ENCODE results near the gene RELT. TPM values are rescaled to one million over a fixed set of nuclear protein-coding genes. Genes with fewer than 3 reads are reported as not detected.

Gene RELT
- total and polyA plus RNA-seq, 9 of the 15 experiments (the other 6 are each of a cell fraction or from before 2014, with no cell fraction given) = 1.1 to 20.2 (median 7.4) TPM

DNA sequence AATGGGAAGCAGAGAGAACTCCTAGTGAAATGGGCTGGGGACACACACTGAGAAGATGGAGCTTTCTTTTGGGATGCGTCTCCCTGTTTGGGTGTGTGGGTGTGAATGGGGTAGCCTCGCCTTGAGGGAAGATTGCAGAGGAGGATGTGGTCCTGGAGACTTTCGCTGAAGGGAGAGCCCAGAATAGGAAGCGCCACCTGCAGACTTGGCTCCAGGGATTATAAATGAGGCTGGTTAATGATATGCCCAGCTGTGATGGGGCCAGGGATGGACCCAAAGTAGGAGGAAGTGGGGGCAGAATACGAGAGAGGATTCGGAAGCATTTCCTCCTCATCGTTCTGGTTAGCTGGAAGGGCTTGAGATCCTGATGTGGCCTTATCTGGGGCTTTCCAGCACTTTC, 13.7 kb downstream of the RELT start:
- intact Hi-C loops (cut with micrococcal nuclease) = no loop called here
- peaks cover 6% of the 10 kb centered on the region for H3K9me1 ChIP-seq (ENCODE audit: control insufficient read depth, insufficient read depth, low read length)
- peaks cover 30% of the 10 kb centered on the region for H4K20me1 ChIP-seq (replicated peaks; ENCODE audit: control insufficient read depth, insufficient read depth, low read length)
- peaks cover 19 to 71% of the 10 kb centered on the region in 2 experiments for H3K4me1 ChIP-seq (replicated peaks in 1 of 2; ENCODE audit: control insufficient read depth in 2 of 2, insufficient read depth in 2 of 2, low read length in 2 of 2)
- BruUV-seq (replicated peaks) = no TSS peak
- TF ChIP-seq HSF4 (CRISPR knock-in tag; IDR thresholded peaks at IDR 0.05; ENCODE audit: borderline replicate concordance) (no peak), STAT5A (IDR thresholded peaks at IDR 0.05; ENCODE audit: borderline replicate concordance, low read length) (no peak), CBX3 (IDR thresholded peaks at IDR 0.05; ENCODE audit: borderline replicate concordance in 1 of 2, low read length in 2 of 2) (no peak), POLR2AphosphoS2 (IDR thresholded peaks at IDR 0.05; ENCODE audit: low read length) (no peak), NFE2 (IDR thresholded peaks at IDR 0.05; ENCODE audit: low read depth) (no peak), PYGO2 (tag; IDR thresholded peaks at IDR 0.05) (no peak), ZBTB1 (CRISPR knock-in tag; IDR thresholded peaks at IDR 0.05; ENCODE audit: borderline replicate concordance, low read depth) (no peak), KDM2B (CRISPR knock-in tag; IDR thresholded peaks at IDR 0.05) (no peak), FIP1L1 (IDR thresholded peaks at IDR 0.05; ENCODE audit: low read depth, low read length, poor library complexity, severe bottlenecking) (no peak), MECOM (CRISPR knock-in tag; IDR thresholded peaks at IDR 0.05) (no peak), BMI1 (IDR thresholded peaks at IDR 0.05; ENCODE audit: low read length) (no peak), ZNF384 (IDR thresholded peaks at IDR 0.05; ENCODE audit: low read depth, low read length) (no peak), HCFC1 (IDR thresholded peaks at IDR 0.05; ENCODE audit: low read depth, low read length) (no peak), NUFIP1 (IDR thresholded peaks at IDR 0.05; ENCODE audit: partially characterized antibody) (no peak), ZSCAN32 (CRISPR knock-in tag; IDR thresholded peaks at IDR 0.05) (no peak)
- TF ChIP-seq, protein P1, sequence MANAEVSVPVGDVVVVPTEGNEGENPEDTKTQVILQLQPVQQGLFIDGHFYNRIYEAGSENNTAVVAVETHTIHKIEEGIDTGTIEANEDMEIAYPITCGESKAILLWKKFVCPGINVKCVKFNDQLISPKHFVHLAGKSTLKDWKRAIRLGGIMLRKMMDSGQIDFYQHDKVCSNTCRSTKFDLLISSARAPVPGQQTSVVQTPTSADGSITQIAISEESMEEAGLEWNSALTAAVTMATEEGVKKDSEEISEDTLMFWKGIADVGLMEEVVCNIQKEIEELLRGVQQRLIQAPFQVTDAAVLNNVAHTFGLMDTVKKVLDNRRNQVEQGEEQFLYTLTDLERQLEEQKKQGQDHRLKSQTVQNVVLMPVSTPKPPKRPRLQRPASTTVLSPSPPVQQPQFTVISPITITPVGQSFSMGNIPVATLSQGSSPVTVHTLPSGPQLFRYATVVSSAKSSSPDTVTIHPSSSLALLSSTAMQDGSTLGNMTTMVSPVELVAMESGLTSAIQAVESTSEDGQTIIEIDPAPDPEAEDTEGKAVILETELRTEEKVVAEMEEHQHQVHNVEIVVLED (CRISPR knock-in tag; IDR thresholded peaks at IDR 0.05) = no peak
- TF ChIP-seq, protein P2, sequence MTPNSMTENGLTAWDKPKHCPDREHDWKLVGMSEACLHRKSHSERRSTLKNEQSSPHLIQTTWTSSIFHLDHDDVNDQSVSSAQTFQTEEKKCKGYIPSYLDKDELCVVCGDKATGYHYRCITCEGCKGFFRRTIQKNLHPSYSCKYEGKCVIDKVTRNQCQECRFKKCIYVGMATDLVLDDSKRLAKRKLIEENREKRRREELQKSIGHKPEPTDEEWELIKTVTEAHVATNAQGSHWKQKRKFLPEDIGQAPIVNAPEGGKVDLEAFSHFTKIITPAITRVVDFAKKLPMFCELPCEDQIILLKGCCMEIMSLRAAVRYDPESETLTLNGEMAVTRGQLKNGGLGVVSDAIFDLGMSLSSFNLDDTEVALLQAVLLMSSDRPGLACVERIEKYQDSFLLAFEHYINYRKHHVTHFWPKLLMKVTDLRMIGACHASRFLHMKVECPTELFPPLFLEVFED (CRISPR knock-in tag; conservative IDR thresholded peaks at IDR 0.05) = no peak
- no peaks in the 10 kb centered on the region for H3K9me3 ChIP-seq (replicated peaks; ENCODE audit: control insufficient read depth, insufficient read depth, low read depth, low read length)
- H3K9ac ChIP-seq (ENCODE audit: insufficient read depth in 1 of 2, low read depth in 2 of 2, low read length in 2 of 2) = no peak overlapping the region
- no peak for FAIRE-seq
- DNase-seq (ENCODE audit: extremely low read depth in 1 of 4, low spot score in 3 of 4) = no peak
- no peak overlapping the region for H3K4me3 ChIP-seq
- H2AFZ ChIP-seq (ENCODE audit: low read depth, low read length) = no peak overlapping the region
- ATAC-seq = no peak
- no peak overlapping the region for H3K27ac ChIP-seq (ENCODE audit: extremely low read depth, low read depth, low read length)
- peaks cover 36% of the 10 kb centered on the region for H3K79me2 ChIP-seq (ENCODE audit: control insufficient read depth, insufficient read depth, low read length)
- H3K27me3 ChIP-seq (ENCODE audit: control insufficient read depth in 2 of 2, insufficient read depth in 2 of 2, low read length in 2 of 2) = no peaks in the 10 kb centered on the region
- ChIA-PET POLR2A (interaction anchor here (1.2 kb wide), 1 partner anchor 10 kb away, joined by 4 read pairs; no protein-coding TSS in a partner anchor), CTCF (ENCODE audit: low intra/inter-chr PET ratio) (interaction anchor here (1.5 kb wide), 1 partner anchor 39 kb away, joined by 3 read pairs; no protein-coding TSS in a partner anchor)
- in situ Hi-C loops (cut with MboI) = loop anchor here (5.0 kb wide), 2 partner anchors 38 to 83 kb away; partner anchors contain the start of gene ARHGEF17
- 82% methylated on average over 7 of the region's 7 CpGs for WGBS (ENCODE audit: insufficient coverage, low coverage, missing lambda C conversion rate)
- no peak overlapping the region for H3K4me2 ChIP-seq (ENCODE audit: insufficient read depth, low read length)
- peaks cover 61% of the 10 kb centered on the region; the same call in 2 of the 3 replicates for H3K36me3 ChIP-seq (ENCODE audit: control insufficient read depth, insufficient read depth, low read length)

Measured in K562 (cell line).